ENCODE measurements around the gene CAMLG. TPM values are rescaled to one million over a fixed set of nuclear protein-coding genes. Genes with fewer than 3 reads are reported as not detected.

The CAMLG gene
- total RNA-seq, 1 experiment from 2014 or later = 38.8 TPM

DNA sequence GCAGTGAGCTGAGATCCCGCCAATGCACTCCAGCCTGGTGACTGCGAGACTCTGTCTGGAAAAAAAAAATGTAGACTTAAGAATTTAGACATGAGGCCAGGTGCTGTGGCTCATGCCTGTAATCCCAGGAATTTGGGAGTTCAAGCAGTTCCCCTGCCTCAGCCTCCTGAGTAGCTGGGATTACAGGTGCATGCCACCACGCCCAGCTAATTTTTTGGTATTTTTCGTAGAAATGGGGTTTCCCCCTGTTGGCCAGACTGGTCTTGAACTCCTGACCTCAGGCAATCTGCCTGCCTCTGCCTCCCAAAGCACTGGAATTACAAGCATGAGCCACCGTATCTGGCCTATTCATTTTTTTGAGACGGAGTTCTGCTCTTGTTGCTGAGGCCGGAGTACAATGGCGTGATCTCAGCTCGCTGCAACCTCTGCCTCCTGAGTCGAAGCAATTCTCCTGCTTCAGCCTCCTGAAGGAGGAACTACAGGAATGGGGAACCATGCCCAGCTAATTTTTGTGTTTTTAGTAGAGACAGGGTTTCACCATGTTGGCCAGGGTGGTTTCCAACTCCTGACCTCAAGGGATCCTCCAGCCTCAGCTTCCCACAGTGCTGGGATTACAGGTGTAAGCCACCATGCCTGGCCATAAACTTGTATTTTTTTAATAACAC, 34.2 kb downstream of the CAMLG start:
- H3K27ac ChIP-seq (ENCODE audit: low read depth, low read length, poor library complexity, severe bottlenecking) = no peak overlapping the region
- no peak for DNase-seq (ENCODE audit: low spot score)
- POLR2A ChIA-PET (ENCODE audit: low non-redundant PET) = interaction anchor here (0.8 kb wide), 1 partner anchor 1424 kb away, joined by 3 read pairs; no protein-coding TSS in a partner anchor
- CTCF ChIA-PET = no interaction called here
- H3K27me3 ChIP-seq (replicated peaks; ENCODE audit: insufficient read depth, low read depth, low read length, poor library complexity) = no peaks in the 10 kb centered on the region
- BruUV-seq (replicated peaks) = no TSS peak
- no peak overlapping the region for H3K4me3 ChIP-seq (ENCODE audit: low read depth, low read length, poor library complexity, severe bottlenecking)
- intact Hi-C loops (cut with micrococcal nuclease; ENCODE audit: unreplicated experiment) = no loop called here
- no peaks in the 10 kb centered on the region for H3K4me1 ChIP-seq (ENCODE audit: insufficient read depth, low read length, poor library complexity, severe bottlenecking)
- TF ChIP-seq CTCF (conservative IDR thresholded peaks at IDR 0.05; ENCODE audit: low read depth, low read length) = no peak
- H3K9me3 ChIP-seq (ENCODE audit: low read depth, low read length, poor library complexity, severe bottlenecking) = no peaks in the 10 kb centered on the region
- H3K36me3 ChIP-seq (ENCODE audit: insufficient read depth, low read length, poor library complexity, severe bottlenecking) = peaks cover 81% of the 10 kb centered on the region

- Histone ChIP-seq H3K27me3 (replicated peaks; ENCODE audit: insufficient read depth, low read depth, low read length, poor library complexity) (no peaks in the 10 kb centered on the region), H3K27ac (ENCODE audit: low read depth, low read length, poor library complexity, severe bottlenecking) (no peak overlapping the region), H3K4me1 (ENCODE audit: insufficient read depth, low read length, poor library complexity, severe bottlenecking) (no peaks in the 10 kb centered on the region), H3K9me3 (ENCODE audit: low read depth, low read length, poor library complexity, severe bottlenecking) (no peaks in the 10 kb centered on the region), H3K36me3 (ENCODE audit: insufficient read depth, low read length, poor library complexity, severe bottlenecking) (peaks cover 75% of the 10 kb centered on the region), H3K4me3 (ENCODE audit: low read depth, low read length, poor library complexity, severe bottlenecking) (no peak overlapping the region)
- no peak for DNase-seq (ENCODE audit: low spot score)
- ChIA-PET POLR2A (ENCODE audit: low non-redundant PET) (no interaction called here), CTCF (interaction anchor here (0.7 kb wide), 2 partner anchors 58 to 224 kb away, joined by 4 to 5 read pairs; no protein-coding TSS in a partner anchor)
- no TSS peak for BruUV-seq (replicated peaks)
- TF ChIP-seq CTCF (conservative IDR thresholded peaks at IDR 0.05; ENCODE audit: low read depth, low read length) (no peak), EZH2 (IDR thresholded peaks at IDR 0.05; ENCODE audit: borderline replicate concordance, low read depth, low read length, poor library complexity, severe bottlenecking) (no peak)
- intact Hi-C loops (cut with micrococcal nuclease; ENCODE audit: unreplicated experiment) = no loop called here
Observed at GRCh38 chr5:134777366-134777765, 39.0 kb downstream of the CAMLG start.

- peak; percentile 27 for DNase-seq (ENCODE audit: low spot score)
- BruUV-seq (replicated peaks) = no TSS peak
- Histone ChIP-seq H3K9me3 (ENCODE audit: low read depth, low read length, poor library complexity, severe bottlenecking) (no peaks in the 10 kb centered on the region), H3K4me1 (ENCODE audit: insufficient read depth, low read length, poor library complexity, severe bottlenecking) (no peaks in the 10 kb centered on the region), H3K36me3 (ENCODE audit: insufficient read depth, low read length, poor library complexity, severe bottlenecking) (peaks cover 88% of the 10 kb centered on the region), H3K4me3 (ENCODE audit: low read depth, low read length, poor library complexity, severe bottlenecking) (no peak overlapping the region), H3K27ac (ENCODE audit: low read depth, low read length, poor library complexity, severe bottlenecking) (no peak overlapping the region), H3K27me3 (replicated peaks; ENCODE audit: insufficient read depth, low read depth, low read length, poor library complexity) (no peaks in the 10 kb centered on the region)
- POLR2A ChIA-PET (ENCODE audit: low non-redundant PET) = no interaction called here
- intact Hi-C loops (cut with micrococcal nuclease; ENCODE audit: unreplicated experiment) = loop anchor here (2.0 kb wide), 1 partner anchor 120 kb away; the partner anchor contains the start of gene PCBD2
- TF ChIP-seq EZH2 (IDR thresholded peaks at IDR 0.05; ENCODE audit: borderline replicate concordance, low read depth, low read length, poor library complexity, severe bottlenecking) = no peak
- peak; percentile 41; the same call in 1 of the 2 replicates for TF ChIP-seq CTCF (conservative IDR thresholded peaks at IDR 0.05; ENCODE audit: low read depth, low read length)
- CTCF ChIA-PET = no interaction called here
Observed at GRCh38 chr5:134784241-134784920, 46.0 kb downstream of the CAMLG start.

Measured in A673 (cell line).